ENCODE measurements around the gene SLC26A2.

DNA sequence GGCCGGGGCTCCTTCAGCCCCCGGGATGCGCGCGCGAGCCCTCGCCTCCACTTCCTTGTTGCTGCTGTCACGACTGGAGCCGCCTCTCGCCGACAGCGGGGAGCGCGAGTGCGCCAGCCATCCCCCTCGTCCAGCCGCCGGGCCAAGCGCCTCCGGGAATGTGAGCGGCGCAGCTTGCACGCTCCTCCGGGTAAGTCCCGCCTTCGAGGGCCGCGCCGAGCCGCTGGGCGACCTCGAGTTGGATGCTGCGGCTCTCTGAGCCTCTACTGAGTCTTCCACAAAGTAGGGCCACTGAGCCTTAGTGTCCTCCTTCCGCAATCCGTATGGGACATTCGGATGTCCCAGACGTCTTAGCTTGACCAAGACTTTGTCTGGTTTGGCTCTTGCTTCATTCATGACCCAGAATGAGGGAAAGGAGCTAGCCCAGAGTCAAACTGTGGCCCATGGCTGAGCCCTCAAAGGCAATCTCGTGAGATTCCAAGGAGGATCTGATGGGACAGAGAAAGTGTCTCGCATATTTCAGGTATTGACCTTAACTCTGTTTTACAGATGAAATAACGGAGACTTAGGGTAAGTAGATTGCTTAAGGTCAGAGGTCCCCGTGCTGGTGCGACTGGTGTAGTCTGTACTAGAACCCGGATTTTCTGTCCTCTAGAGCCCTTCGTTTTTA lies 40.6 kb downstream of the SLC26A2 start:
- TF ChIP-seq, protein P1, sequence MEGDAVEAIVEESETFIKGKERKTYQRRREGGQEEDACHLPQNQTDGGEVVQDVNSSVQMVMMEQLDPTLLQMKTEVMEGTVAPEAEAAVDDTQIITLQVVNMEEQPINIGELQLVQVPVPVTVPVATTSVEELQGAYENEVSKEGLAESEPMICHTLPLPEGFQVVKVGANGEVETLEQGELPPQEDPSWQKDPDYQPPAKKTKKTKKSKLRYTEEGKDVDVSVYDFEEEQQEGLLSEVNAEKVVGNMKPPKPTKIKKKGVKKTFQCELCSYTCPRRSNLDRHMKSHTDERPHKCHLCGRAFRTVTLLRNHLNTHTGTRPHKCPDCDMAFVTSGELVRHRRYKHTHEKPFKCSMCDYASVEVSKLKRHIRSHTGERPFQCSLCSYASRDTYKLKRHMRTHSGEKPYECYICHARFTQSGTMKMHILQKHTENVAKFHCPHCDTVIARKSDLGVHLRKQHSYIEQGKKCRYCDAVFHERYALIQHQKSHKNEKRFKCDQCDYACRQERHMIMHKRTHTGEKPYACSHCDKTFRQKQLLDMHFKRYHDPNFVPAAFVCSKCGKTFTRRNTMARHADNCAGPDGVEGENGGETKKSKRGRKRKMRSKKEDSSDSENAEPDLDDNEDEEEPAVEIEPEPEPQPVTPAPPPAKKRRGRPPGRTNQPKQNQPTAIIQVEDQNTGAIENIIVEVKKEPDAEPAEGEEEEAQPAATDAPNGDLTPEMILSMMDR (IDR thresholded peaks at IDR 0.05): no peak
- TF ChIP-seq EP300 (IDR thresholded peaks at IDR 0.05; ENCODE audit: low read depth): no peak

Measured in transverse colon (tissue), 3 donors.